Naive thymus-derived CD8-positive, alpha-beta T cell (primary cell): ENCODE measurements around the gene ST6GALNAC4. TPM values are rescaled to one million over a fixed set of nuclear protein-coding genes. Genes with fewer than 3 reads are reported as not detected.
A peak's percentile ranks its signal among the peaks of the same experiment; 100 is the strongest.

Experiments
- ATAC-seq, 2 donors: fragments of 150-1000 bp; cut with Tn5 transposase in 1 of 2; sonication (Bioruptor Pico), chemical (Tn5 transposase) in 1 of 2; 1 replicate in 1 of 2; 2 replicates in 1 of 2; pipeline ENCODE4 v1.10.0; 2021; ENCODE audit warnings: mild to moderate bottlenecking in 2 of 2, moderate library complexity in 2 of 2
- POLR2A ChIA-PET: fragments of 350-600 bp; sonication (Branson Sonifier 250); formaldehyde crosslinking; loops from one replicate; lab custom pipeline; 2021; ENCODE audit warnings: antibody characterized with exemption; lab: Charles Lee
- DNase-seq, 10 donors: peaks; one replicate each; pipeline versions ENCODE4 v3.0.0 to v3.0.0-alpha.2; 2020 to 2022
- H3K27ac Mint-ChIP-seq, 10 donors: one replicate each; pipeline ENCODE4 v1.8.0; 2020 to 2022; ENCODE audit warnings: mild to moderate bottlenecking in 10 of 10, mixed read lengths in 10 of 10, moderate library complexity in 4 of 10, inconsistent platforms in 1 of 10
- H3K27me3 Mint-ChIP-seq, 5 donors: one replicate each; pipeline ENCODE4 v1.8.0; 2021 to 2022; ENCODE audit warnings: mixed read lengths in 5 of 5
- H3K36me3 Mint-ChIP-seq, 3 donors: one replicate each; pipeline ENCODE4 v1.8.0; 2020 to 2022; ENCODE audit warnings: mixed read lengths in 3 of 3, mild to moderate bottlenecking in 2 of 3, inconsistent platforms in 1 of 3
- H3K4me1 Mint-ChIP-seq, 4 donors: one replicate each; pipeline ENCODE4 v1.8.0; 2021 to 2022; ENCODE audit warnings: mixed read lengths in 4 of 4
- H3K4me3 Mint-ChIP-seq, 10 donors: one replicate each; pipeline ENCODE4 v1.8.0; 2020 to 2022; ENCODE audit warnings: mild to moderate bottlenecking in 10 of 10, mixed read lengths in 10 of 10, moderate library complexity in 6 of 10, inconsistent platforms in 1 of 10
- H3K9me3 Mint-ChIP-seq, 9 donors: one replicate each; pipeline ENCODE4 v1.8.0; 2020 to 2022; ENCODE audit warnings: mixed read lengths in 9 of 9, mild to moderate bottlenecking in 3 of 9, inconsistent platforms in 1 of 9, moderate library complexity in 1 of 9
- polyA plus RNA-seq, 3 donors: library from polyadenylated mRNA; unstranded; fragments of 300-500 nt; fragmentation: Illumina TruSeq; gene quantifications; one replicate each; pipeline ENCODE4 v1.2.3, GENCODE V29; 2021
- total RNA-seq, 8 experiments: library from RNA in 2 of 8; stranded (reverse) in 2 of 8; gene quantifications; one replicate each; pipeline ENCODE4 v1.2.3 and lab custom pipeline; 2021 to 2026

Gene ST6GALNAC4
- total and polyA plus RNA-seq, 5 experiments from 2014 or later: 19.8 to 47.5 (median 34.4) TPM

GRCh38 chr9:127867356-127868277, 49.2 kb downstream of the ST6GALNAC4 start:
- H3K27ac Mint-ChIP-seq: peak overlapping the region in 4 of 10 donors; percentile 35 to 70 (median 48)
- peaks cover 0 to 2% (median 0%) of the 10 kb centered on the region in 3 donors for H3K36me3 Mint-ChIP-seq
- DNase-seq (no peak), ATAC-seq (no peak)
- POLR2A ChIA-PET: interaction anchor here (0.6 to 1.2 kb wide), 6 partner anchors 10 to 200 kb away, joined by 3 to 5 read pairs (median 3); partner anchors contain the start of gene CDK9
- no peaks in the 10 kb centered on the region for H3K9me3 Mint-ChIP-seq
- H3K4me1 Mint-ChIP-seq: peaks cover 19 to 32% (median 23%) of the 10 kb centered on the region in 4 donors
- H3K4me3 Mint-ChIP-seq: no peak overlapping the region
- no peaks in the 10 kb centered on the region for H3K27me3 Mint-ChIP-seq

GRCh38 chr9:127866535-127866934, 50.3 kb downstream of the ST6GALNAC4 start:
- H3K4me3 Mint-ChIP-seq: no peak overlapping the region
- DNase-seq: no peak
- no peak for ATAC-seq
- no peaks in the 10 kb centered on the region for H3K36me3 Mint-ChIP-seq
- H3K27me3 Mint-ChIP-seq: no peaks in the 10 kb centered on the region
- H3K27ac Mint-ChIP-seq: peak overlapping the region in 6 of 10 donors; percentile 35 to 83 (median 72)
- POLR2A ChIA-PET: interaction anchor here (0.7 to 3.0 kb wide), 6 partner anchors 9 to 131 kb away, joined by 3 to 17 read pairs (median 4); partner anchors contain the start of genes CDK9, ST6GALNAC4 and TOR2A
- H3K9me3 Mint-ChIP-seq: no peaks in the 10 kb centered on the region
- peaks cover 22 to 43% (median 34%) of the 10 kb centered on the region in 4 donors for H3K4me1 Mint-ChIP-seq

GRCh38 chr9:127865645-127866464, 51.0 kb downstream of the ST6GALNAC4 start:
- peak overlapping the region; percentile 37 to 84 (median 74) for H3K27ac Mint-ChIP-seq
- peaks cover 22 to 49% (median 41%) of the 10 kb centered on the region in 4 donors for H3K4me1 Mint-ChIP-seq
- no peaks in the 10 kb centered on the region for H3K36me3 Mint-ChIP-seq
- POLR2A ChIA-PET: interaction anchor here (0.6 to 3.0 kb wide), 12 partner anchors 10 to 131 kb away, joined by 3 to 17 read pairs (median 4); partner anchors contain the start of genes CDK9, ENG, ST6GALNAC4 and ST6GALNAC6
- no peaks in the 10 kb centered on the region for H3K9me3 Mint-ChIP-seq
- DNase-seq: peak in 6 of 10 donors; percentile 19 to 67 (median 38)
- ATAC-seq: peak; percentile 33 to 70
- H3K27me3 Mint-ChIP-seq: no peaks in the 10 kb centered on the region
- H3K4me3 Mint-ChIP-seq: peak overlapping the region in 5 of 10 donors; percentile 0 to 35 (median 5)

- Mint-ChIP-seq H3K9me3 (no peaks in the 10 kb centered on the region), H3K27ac (peak overlapping the region; percentile 94 to 97 (median 96)), H3K36me3 (no peaks in the 10 kb centered on the region), H3K4me1 (peaks cover 26 to 60% (median 47%) of the 10 kb centered on the region in 4 donors), H3K4me3 (peak overlapping the region in 8 of 10 donors; percentile 59 to 80 (median 69)), H3K27me3 (no peaks in the 10 kb centered on the region)
- POLR2A ChIA-PET: interaction anchor here (0.6 to 3.2 kb wide), 15 partner anchors 9 to 242 kb away, joined by 3 to 22 read pairs (median 4); partner anchors contain the start of genes CDK9, ENG, SH2D3C and SLC25A25
- DNase-seq: no peak
- ATAC-seq: no peak
Observed at GRCh38 chr9:127863191-127863621, 53.6 kb downstream of the ST6GALNAC4 start.

- H3K4me1 Mint-ChIP-seq: peaks cover 27 to 64% (median 50%) of the 10 kb centered on the region in 4 donors
- H3K36me3 Mint-ChIP-seq: no peaks in the 10 kb centered on the region
- peak overlapping the region; percentile 48 to 80 (median 69) for H3K4me3 Mint-ChIP-seq
- POLR2A ChIA-PET: interaction anchor here (0.6 to 3.2 kb wide), 18 partner anchors 9 to 862 kb away, joined by 3 to 22 read pairs (median 4); partner anchors contain the start of genes CDK9, ENG, SLC25A25 and ST6GALNAC4
- no peaks in the 10 kb centered on the region for H3K9me3 Mint-ChIP-seq
- H3K27ac Mint-ChIP-seq: peak overlapping the region; percentile 94 to 97 (median 96)
- no peaks in the 10 kb centered on the region for H3K27me3 Mint-ChIP-seq
- peak in 8 of 10 donors; percentile 37 to 80 (median 52) for DNase-seq
- ATAC-seq: peak; percentile 58 to 62
Observed at GRCh38 chr9:127862075-127863011, 54.5 kb downstream of the ST6GALNAC4 start.

- Mint-ChIP-seq H3K27ac (peak overlapping the region in 7 of 10 donors; percentile 68 to 97 (median 87)), H3K9me3 (no peaks in the 10 kb centered on the region), H3K27me3 (no peaks in the 10 kb centered on the region), H3K4me3 (peak overlapping the region in 1 of 10 donors; percentile 77), H3K4me1 (peaks cover 29 to 71% (median 52%) of the 10 kb centered on the region in 4 donors), H3K36me3 (no peaks in the 10 kb centered on the region)
- ATAC-seq (no peak), DNase-seq (no peak)
- POLR2A ChIA-PET: interaction anchor here (0.6 to 3.2 kb wide), 8 partner anchors 8 to 284 kb away, joined by 3 to 22 read pairs (median 6); partner anchors contain the start of genes CDK9 and ST6GALNAC4
Observed at GRCh38 chr9:127860779-127861178, 56.1 kb downstream of the ST6GALNAC4 start.

GRCh38 chr9:127860260-127860659, 56.6 kb downstream of the ST6GALNAC4 start:
- ATAC-seq (no peak), DNase-seq (no peak)
- no peaks in the 10 kb centered on the region for H3K9me3 Mint-ChIP-seq
- POLR2A ChIA-PET: interaction anchor here (0.6 to 1.2 kb wide), 7 partner anchors 13 to 284 kb away, joined by 3 to 7 read pairs (median 5); no protein-coding TSS in a partner anchor
- no peak overlapping the region for H3K4me3 Mint-ChIP-seq
- H3K27ac Mint-ChIP-seq: peak overlapping the region in 7 of 10 donors; percentile 10 to 97 (median 77)
- no peaks in the 10 kb centered on the region for H3K36me3 Mint-ChIP-seq
- peaks cover 26 to 71% (median 52%) of the 10 kb centered on the region in 4 donors for H3K4me1 Mint-ChIP-seq
- H3K27me3 Mint-ChIP-seq: no peaks in the 10 kb centered on the region

GRCh38 chr9:127858041-127858512, 58.8 kb downstream of the ST6GALNAC4 start:
- DNase-seq: no peak
- H3K4me1 Mint-ChIP-seq: peaks cover 24 to 74% (median 58%) of the 10 kb centered on the region in 4 donors
- H3K4me3 Mint-ChIP-seq: peak overlapping the region in 1 of 10 donors; percentile 26
- H3K9me3 Mint-ChIP-seq: no peaks in the 10 kb centered on the region
- no peaks in the 10 kb centered on the region for H3K27me3 Mint-ChIP-seq
- ATAC-seq: no peak
- POLR2A ChIA-PET: interaction anchor here (1.2 to 1.4 kb wide), 2 partner anchors 9 to 72 kb away, joined by 3 read pairs; partner anchors contain the start of gene CDK9
- H3K27ac Mint-ChIP-seq: peak overlapping the region in 3 of 10 donors; percentile 6 to 90 (median 80)
- H3K36me3 Mint-ChIP-seq: no peaks in the 10 kb centered on the region
